ENCODE data around the gene DOK7.

DOK7 gene

DNA sequence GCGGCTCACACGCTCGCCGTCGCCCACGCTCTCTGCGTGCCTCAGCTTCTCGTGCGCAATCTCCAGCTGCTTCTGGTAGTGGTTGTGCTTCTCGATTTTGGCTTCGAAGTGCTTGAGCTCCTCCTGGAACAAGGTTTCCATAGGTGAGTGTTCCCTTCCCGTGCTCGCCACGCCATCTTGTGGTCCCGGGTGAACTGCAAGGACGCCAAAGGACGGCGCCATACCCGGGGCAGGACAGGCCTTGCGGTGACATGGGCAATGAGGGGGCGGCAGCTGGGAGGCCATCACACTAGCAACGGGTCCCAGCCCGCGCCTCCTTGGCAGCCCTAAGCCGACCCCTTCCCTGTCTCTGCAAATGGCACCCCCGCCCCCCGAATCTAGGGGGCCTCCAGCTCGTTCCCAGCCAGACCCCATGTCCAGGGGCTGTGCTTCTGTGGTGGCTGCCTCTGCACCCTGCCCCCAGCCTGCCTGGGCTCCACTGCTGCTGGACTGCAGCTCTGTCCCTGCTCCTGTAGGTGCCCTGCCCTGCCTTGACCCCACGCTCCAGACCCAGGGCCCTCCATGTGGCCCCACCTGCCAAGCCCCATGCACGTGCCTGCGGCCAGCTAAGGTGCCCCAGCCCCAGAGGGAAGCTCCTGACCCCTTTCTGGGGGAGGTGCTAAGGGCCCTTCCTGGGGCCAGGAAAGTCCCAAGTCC lies 51.8 kb downstream of the DOK7 start:
- H3K4me3 ChIP-seq (ENCODE audit: low read depth in 1 of 2, low read length in 2 of 2) = no peak overlapping the region
- DNase-seq = no peak
- H2AFZ ChIP-seq (ENCODE audit: low read depth, low read length) = no peak overlapping the region
- H3K9ac ChIP-seq (ENCODE audit: low read depth, low read length) = no peak overlapping the region
- H3K36me3 ChIP-seq (ENCODE audit: insufficient read depth, low read length) = peaks cover 93% of the 10 kb centered on the region
- no peaks in the 10 kb centered on the region for H3K79me2 ChIP-seq (ENCODE audit: insufficient read depth, low read length)
- H3K27me3 ChIP-seq (ENCODE audit: insufficient read depth, low read length, poor library complexity) = no peaks in the 10 kb centered on the region
- TF ChIP-seq, protein P1, sequence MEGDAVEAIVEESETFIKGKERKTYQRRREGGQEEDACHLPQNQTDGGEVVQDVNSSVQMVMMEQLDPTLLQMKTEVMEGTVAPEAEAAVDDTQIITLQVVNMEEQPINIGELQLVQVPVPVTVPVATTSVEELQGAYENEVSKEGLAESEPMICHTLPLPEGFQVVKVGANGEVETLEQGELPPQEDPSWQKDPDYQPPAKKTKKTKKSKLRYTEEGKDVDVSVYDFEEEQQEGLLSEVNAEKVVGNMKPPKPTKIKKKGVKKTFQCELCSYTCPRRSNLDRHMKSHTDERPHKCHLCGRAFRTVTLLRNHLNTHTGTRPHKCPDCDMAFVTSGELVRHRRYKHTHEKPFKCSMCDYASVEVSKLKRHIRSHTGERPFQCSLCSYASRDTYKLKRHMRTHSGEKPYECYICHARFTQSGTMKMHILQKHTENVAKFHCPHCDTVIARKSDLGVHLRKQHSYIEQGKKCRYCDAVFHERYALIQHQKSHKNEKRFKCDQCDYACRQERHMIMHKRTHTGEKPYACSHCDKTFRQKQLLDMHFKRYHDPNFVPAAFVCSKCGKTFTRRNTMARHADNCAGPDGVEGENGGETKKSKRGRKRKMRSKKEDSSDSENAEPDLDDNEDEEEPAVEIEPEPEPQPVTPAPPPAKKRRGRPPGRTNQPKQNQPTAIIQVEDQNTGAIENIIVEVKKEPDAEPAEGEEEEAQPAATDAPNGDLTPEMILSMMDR (IDR thresholded peaks at IDR 0.05; ENCODE audit: borderline replicate concordance, extremely low read depth, low read length, poor library complexity, severe bottlenecking) = peak; percentile 48
- no peak for TF ChIP-seq EZH2 (IDR thresholded peaks at IDR 0.05; ENCODE audit: borderline replicate concordance, low read depth, low read length, severe bottlenecking)
- peaks cover 32% of the 10 kb centered on the region for H4K20me1 ChIP-seq (ENCODE audit: insufficient read depth, low read length)
- H3K4me1 ChIP-seq (ENCODE audit: insufficient read depth, low read length) = no peaks in the 10 kb centered on the region
- H3K4me2 ChIP-seq (ENCODE audit: insufficient read depth, low read length) = no peak overlapping the region
- H3K9me3 ChIP-seq (ENCODE audit: insufficient read depth, low read length, severe bottlenecking) = no peaks in the 10 kb centered on the region
- no peak for ATAC-seq (ENCODE audit: insufficient read depth, low read depth)
- no peak overlapping the region for H3K27ac ChIP-seq (ENCODE audit: low read length)

DNA sequence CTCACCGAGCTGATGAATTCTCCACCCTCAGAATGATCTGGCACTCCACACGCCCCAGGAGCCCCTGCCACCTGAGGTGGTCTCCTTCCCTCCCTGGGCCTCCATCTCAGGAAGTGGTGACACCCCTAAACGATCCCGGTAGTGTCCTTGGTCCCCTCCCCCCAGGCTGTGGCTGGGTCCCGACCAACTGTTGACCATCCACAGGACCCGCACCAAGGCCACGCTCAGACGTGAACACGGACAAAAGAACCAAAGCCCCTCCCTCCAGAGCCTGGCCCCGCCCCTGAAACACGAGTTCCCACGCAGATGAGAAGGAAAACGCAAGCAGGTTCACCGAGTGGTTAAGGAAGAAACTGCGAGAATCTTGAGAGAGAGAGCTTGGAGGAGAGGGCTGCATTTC lies 52.5 kb downstream of the DOK7 start:
- no peaks in the 10 kb centered on the region for H3K4me1 ChIP-seq (ENCODE audit: insufficient read depth, low read length)

DNA sequence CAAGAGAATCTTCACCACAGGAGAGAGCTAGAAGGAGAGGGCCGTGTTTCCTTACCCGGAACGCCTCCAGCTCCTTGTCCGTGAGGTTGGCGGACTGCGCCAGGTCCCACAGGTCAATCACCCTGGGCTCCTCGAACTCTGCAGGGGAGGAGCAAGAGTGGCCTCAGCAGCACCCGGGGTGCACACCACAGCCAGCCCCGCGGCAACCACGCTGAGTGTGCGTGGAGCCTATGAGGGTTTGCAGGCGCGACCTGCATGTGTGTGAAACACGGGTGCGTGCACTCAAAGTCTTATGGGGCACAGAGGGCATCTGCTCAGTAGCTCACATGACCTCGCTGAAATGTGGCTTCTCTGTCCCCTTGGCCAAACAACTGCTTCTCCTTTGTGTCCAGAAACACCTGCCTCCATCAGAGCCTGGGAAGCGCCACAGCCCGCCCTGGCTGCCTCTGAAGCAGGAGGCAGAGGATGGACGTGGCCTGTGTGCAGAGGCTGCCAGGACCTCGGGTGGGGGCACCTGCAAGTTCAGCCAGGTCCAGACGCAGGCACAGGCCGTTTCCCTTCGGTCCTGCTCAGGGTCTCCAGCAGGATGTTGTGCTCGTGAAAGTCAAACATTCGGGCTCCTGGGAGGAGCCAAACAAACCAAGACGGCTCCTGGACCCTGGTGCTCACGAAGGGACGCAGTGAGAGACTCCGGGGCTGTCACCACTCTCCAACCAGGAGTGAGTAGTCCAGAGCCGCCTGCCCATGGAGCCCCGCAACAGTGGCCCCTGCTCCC lies 53.1 kb downstream of the DOK7 start:
- Histone ChIP-seq H3K4me1 (ENCODE audit: insufficient read depth, low read length) (no peaks in the 10 kb centered on the region), H3K4me2 (ENCODE audit: insufficient read depth, low read length) (no peak overlapping the region), H3K4me3 (ENCODE audit: low read depth in 1 of 2, low read length in 2 of 2) (no peak overlapping the region), H3K27me3 (ENCODE audit: insufficient read depth, low read length, poor library complexity) (no peaks in the 10 kb centered on the region), H3K79me2 (ENCODE audit: insufficient read depth, low read length) (no peaks in the 10 kb centered on the region), H2AFZ (ENCODE audit: low read depth, low read length) (no peak overlapping the region), H4K20me1 (ENCODE audit: insufficient read depth, low read length) (peaks cover 28% of the 10 kb centered on the region), H3K9ac (ENCODE audit: low read depth, low read length) (no peak overlapping the region), H3K27ac (ENCODE audit: low read length) (no peak overlapping the region), H3K9me3 (ENCODE audit: insufficient read depth, low read length, severe bottlenecking) (no peaks in the 10 kb centered on the region), H3K36me3 (ENCODE audit: insufficient read depth, low read length) (peaks cover 95% of the 10 kb centered on the region)
- no peak for ATAC-seq (ENCODE audit: insufficient read depth, low read depth)
- DNase-seq = no peak
- TF ChIP-seq EZH2 (IDR thresholded peaks at IDR 0.05; ENCODE audit: borderline replicate concordance, low read depth, low read length, severe bottlenecking) = no peak
- TF ChIP-seq, protein P1 (IDR thresholded peaks at IDR 0.05; ENCODE audit: borderline replicate concordance, extremely low read depth, low read length, poor library complexity, severe bottlenecking) = no peak

More for the DNA sequence above, 52.5 kb downstream of the DOK7 start:
- Histone ChIP-seq H3K9ac (ENCODE audit: low read depth, low read length) (no peak overlapping the region), H4K20me1 (ENCODE audit: insufficient read depth, low read length) (peaks cover 30% of the 10 kb centered on the region), H3K27ac (ENCODE audit: low read length) (no peak overlapping the region), H2AFZ (ENCODE audit: low read depth, low read length) (no peak overlapping the region), H3K36me3 (ENCODE audit: insufficient read depth, low read length) (peaks cover 95% of the 10 kb centered on the region), H3K9me3 (ENCODE audit: insufficient read depth, low read length, severe bottlenecking) (no peaks in the 10 kb centered on the region), H3K79me2 (ENCODE audit: insufficient read depth, low read length) (no peaks in the 10 kb centered on the region), H3K4me3 (ENCODE audit: low read depth in 1 of 2, low read length in 2 of 2) (no peak overlapping the region), H3K4me2 (ENCODE audit: insufficient read depth, low read length) (no peak overlapping the region), H3K27me3 (ENCODE audit: insufficient read depth, low read length, poor library complexity) (no peaks in the 10 kb centered on the region)
- no peak for DNase-seq
- no peak for ATAC-seq (ENCODE audit: insufficient read depth, low read depth)
- no peak for TF ChIP-seq EZH2 (IDR thresholded peaks at IDR 0.05; ENCODE audit: borderline replicate concordance, low read depth, low read length, severe bottlenecking)
